ENCODE data around the gene RPS23. TPM values are rescaled to one million over a fixed set of nuclear protein-coding genes. Genes with fewer than 3 reads are reported as not detected.

RPS23 gene
- total RNA-seq, 3 donors from 2014 or later (not counting 1 experiment from before 2014, with no cell fraction given), result 1,162 to 1,462 (median 1,451) TPM

DNA sequence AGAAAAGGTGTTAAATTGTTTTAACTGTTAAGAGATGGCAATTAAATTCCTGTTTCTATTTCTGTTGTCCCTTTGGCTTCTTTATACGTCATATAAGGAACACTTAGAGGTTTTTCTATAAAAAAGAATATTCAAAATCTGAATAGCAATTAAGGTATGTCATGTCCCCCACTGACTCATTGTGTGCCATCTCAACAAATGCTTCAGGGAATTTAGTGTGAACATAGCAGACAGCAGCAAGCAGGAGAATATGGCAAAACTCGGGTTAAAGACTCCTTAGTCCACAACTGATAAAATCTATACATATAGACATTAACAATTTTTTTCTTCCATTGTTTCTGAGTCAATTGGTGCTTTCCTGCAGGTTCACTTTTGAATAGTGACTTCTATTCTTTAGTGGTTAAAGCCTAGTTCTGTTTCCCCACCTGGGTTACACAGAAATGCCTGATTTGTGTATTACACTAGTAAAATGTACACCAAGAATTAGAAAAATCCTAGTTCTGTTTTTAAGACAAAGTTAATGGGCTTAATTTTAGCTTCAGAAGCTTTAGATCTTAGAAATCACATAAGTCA lies 17.9 kb upstream of the RPS23 start:
- no peaks in the 10 kb centered on the region for H3K4me1 Mint-ChIP-seq
- 78% methylated on average over 1 of the region's 2 CpGs for WGBS (ENCODE audit: insufficient coverage)
- no peak overlapping the region for H3K27ac Mint-ChIP-seq

DNA sequence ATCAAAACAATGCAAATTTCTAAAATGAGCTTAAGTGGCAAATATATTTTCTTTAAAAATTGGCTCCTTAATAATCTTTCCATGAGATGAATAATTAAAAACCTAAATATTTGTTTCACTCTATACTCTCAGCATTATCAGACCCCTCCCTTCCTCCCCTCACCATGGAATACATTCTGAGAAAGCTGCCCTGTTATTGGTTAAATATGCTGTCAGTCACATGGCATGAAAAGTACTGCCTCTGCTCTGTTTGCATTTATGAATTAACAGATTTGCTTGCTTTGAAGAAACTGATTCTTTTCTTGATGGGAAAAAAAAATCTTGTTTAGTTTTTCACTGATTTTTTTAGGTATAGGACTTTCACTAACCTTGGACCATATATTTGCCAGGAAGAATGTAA lies 17.0 kb upstream of the RPS23 start:
- Mint-ChIP-seq H3K27ac (no peak overlapping the region), H3K36me3 (no peaks in the 10 kb centered on the region), H3K9me3 (no peaks in the 10 kb centered on the region), H3K4me3 (no peak overlapping the region), H3K27me3 (ENCODE audit: low read depth in 2 of 2) (no peaks in the 10 kb centered on the region), H3K4me1 (no peaks in the 10 kb centered on the region)
- no peak for DNase-seq
- intact Hi-C loops (cut with micrococcal nuclease), result no loop called here
- no peaks in the 10 kb centered on the region for H3K36me3 ChIP-seq (ENCODE audit: control insufficient read depth, insufficient read depth, low read length)
- TF ChIP-seq, protein P1, sequence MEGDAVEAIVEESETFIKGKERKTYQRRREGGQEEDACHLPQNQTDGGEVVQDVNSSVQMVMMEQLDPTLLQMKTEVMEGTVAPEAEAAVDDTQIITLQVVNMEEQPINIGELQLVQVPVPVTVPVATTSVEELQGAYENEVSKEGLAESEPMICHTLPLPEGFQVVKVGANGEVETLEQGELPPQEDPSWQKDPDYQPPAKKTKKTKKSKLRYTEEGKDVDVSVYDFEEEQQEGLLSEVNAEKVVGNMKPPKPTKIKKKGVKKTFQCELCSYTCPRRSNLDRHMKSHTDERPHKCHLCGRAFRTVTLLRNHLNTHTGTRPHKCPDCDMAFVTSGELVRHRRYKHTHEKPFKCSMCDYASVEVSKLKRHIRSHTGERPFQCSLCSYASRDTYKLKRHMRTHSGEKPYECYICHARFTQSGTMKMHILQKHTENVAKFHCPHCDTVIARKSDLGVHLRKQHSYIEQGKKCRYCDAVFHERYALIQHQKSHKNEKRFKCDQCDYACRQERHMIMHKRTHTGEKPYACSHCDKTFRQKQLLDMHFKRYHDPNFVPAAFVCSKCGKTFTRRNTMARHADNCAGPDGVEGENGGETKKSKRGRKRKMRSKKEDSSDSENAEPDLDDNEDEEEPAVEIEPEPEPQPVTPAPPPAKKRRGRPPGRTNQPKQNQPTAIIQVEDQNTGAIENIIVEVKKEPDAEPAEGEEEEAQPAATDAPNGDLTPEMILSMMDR (IDR thresholded peaks at IDR 0.05), result no peak
- H3K4me3 ChIP-seq (ENCODE audit: low read length), result no peak overlapping the region
- H3K9me3 ChIP-seq (ENCODE audit: control insufficient read depth, insufficient read depth, low read length), result no peaks in the 10 kb centered on the region
- H3K4me1 ChIP-seq (ENCODE audit: control insufficient read depth, insufficient read depth, low read length), result no peaks in the 10 kb centered on the region
- no peak for ATAC-seq
- H3K27me3 ChIP-seq (ENCODE audit: control insufficient read depth, insufficient read depth, low read length), result no peaks in the 10 kb centered on the region
- H3K27ac ChIP-seq (ENCODE audit: low read length), result no peak overlapping the region

More for the DNA sequence above, 17.9 kb upstream of the RPS23 start:
- H3K4me3 Mint-ChIP-seq, result no peak overlapping the region
- TF ChIP-seq, protein P1 (IDR thresholded peaks at IDR 0.05), result no peak
- H3K27ac ChIP-seq (ENCODE audit: low read length), result no peak overlapping the region
- no peak overlapping the region for H3K4me3 ChIP-seq (ENCODE audit: low read length)
- no peaks in the 10 kb centered on the region for H3K36me3 ChIP-seq (ENCODE audit: control insufficient read depth, insufficient read depth, low read length)
- H3K9me3 Mint-ChIP-seq, result no peaks in the 10 kb centered on the region
- DNase-seq (no peak), ATAC-seq (no peak)
- H3K36me3 Mint-ChIP-seq, result no peaks in the 10 kb centered on the region
- no peaks in the 10 kb centered on the region for H3K27me3 ChIP-seq (ENCODE audit: control insufficient read depth, insufficient read depth, low read length)
- intact Hi-C loops (cut with micrococcal nuclease), result no loop called here
- H3K27me3 Mint-ChIP-seq (ENCODE audit: low read depth in 2 of 2), result no peaks in the 10 kb centered on the region
- no peaks in the 10 kb centered on the region for H3K4me1 ChIP-seq (ENCODE audit: control insufficient read depth, insufficient read depth, low read length)
- H3K9me3 ChIP-seq (ENCODE audit: control insufficient read depth, insufficient read depth, low read length), result no peaks in the 10 kb centered on the region

- TF ChIP-seq, protein P1 (IDR thresholded peaks at IDR 0.05), result no peak
Measured at GRCh38 chr5:82291420-82291819, 13.3 kb upstream of the RPS23 start.

DNA sequence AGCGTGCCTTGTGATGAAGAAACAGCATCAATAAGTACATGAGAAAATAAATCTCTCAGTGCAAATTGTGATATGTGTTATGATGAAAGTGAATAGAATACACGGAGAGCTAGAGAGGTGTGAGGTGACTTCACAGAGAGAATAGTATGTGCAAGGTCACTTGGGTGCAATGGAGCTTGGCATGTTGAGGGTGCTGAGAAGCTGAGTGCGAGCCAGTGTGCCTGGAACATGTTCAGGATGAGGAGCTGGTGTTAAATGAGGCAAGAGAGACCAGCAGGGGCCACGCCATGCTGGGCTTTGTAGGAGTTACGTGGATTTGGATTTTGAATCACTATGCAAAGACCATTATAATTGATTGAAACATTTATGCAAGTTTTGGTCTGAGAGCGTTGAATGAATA lies 12.8 kb upstream of the RPS23 start:
- H3K27ac ChIP-seq (ENCODE audit: low read length), result no peak overlapping the region
- TF ChIP-seq, protein P1 (IDR thresholded peaks at IDR 0.05), result no peak
- Mint-ChIP-seq H3K9me3 (no peaks in the 10 kb centered on the region), H3K4me3 (no peak overlapping the region), H3K4me1 (no peaks in the 10 kb centered on the region), H3K36me3 (no peaks in the 10 kb centered on the region), H3K27me3 (ENCODE audit: low read depth in 2 of 2) (no peaks in the 10 kb centered on the region), H3K27ac (no peak overlapping the region)
- intact Hi-C loops (cut with micrococcal nuclease), result no loop called here
- H3K4me1 ChIP-seq (ENCODE audit: control insufficient read depth, insufficient read depth, low read length), result no peaks in the 10 kb centered on the region
- no peaks in the 10 kb centered on the region for H3K9me3 ChIP-seq (ENCODE audit: control insufficient read depth, insufficient read depth, low read length)
- DNase-seq, result no peak
- WGBS (ENCODE audit: insufficient coverage), result 97% methylated on average over 5 of the region's 6 CpGs
- H3K4me3 ChIP-seq (ENCODE audit: low read length), result no peak overlapping the region
- ATAC-seq, result no peak
- H3K27me3 ChIP-seq (ENCODE audit: control insufficient read depth, insufficient read depth, low read length), result no peaks in the 10 kb centered on the region
- no peaks in the 10 kb centered on the region for H3K36me3 ChIP-seq (ENCODE audit: control insufficient read depth, insufficient read depth, low read length)

More at GRCh38 chr5:82291420-82291819, 13.3 kb upstream of the RPS23 start:
- Mint-ChIP-seq H3K27me3 (ENCODE audit: low read depth in 2 of 2) (no peaks in the 10 kb centered on the region), H3K9me3 (no peaks in the 10 kb centered on the region), H3K36me3 (no peaks in the 10 kb centered on the region), H3K4me3 (no peak overlapping the region), H3K4me1 (no peaks in the 10 kb centered on the region), H3K27ac (no peak overlapping the region)
- 100% methylated on average over 2 of the region's 2 CpGs for WGBS (ENCODE audit: insufficient coverage)
- Histone ChIP-seq H3K36me3 (ENCODE audit: control insufficient read depth, insufficient read depth, low read length) (no peaks in the 10 kb centered on the region), H3K27me3 (ENCODE audit: control insufficient read depth, insufficient read depth, low read length) (no peaks in the 10 kb centered on the region), H3K9me3 (ENCODE audit: control insufficient read depth, insufficient read depth, low read length) (no peaks in the 10 kb centered on the region), H3K4me1 (ENCODE audit: control insufficient read depth, insufficient read depth, low read length) (no peaks in the 10 kb centered on the region), H3K27ac (ENCODE audit: low read length) (no peak overlapping the region), H3K4me3 (ENCODE audit: low read length) (no peak overlapping the region)
- DNase-seq (no peak), ATAC-seq (no peak)
- intact Hi-C loops (cut with micrococcal nuclease), result no loop called here
